Kidney (tissue), 14 donors: ENCODE results near the gene TRIM8. TPM values are rescaled to one million over a fixed set of nuclear protein-coding genes. Genes with fewer than 3 reads are reported as not detected.

Source experiments
- DNase-seq, 5 donors: peaks; one replicate each; pipeline ENCODE4 v3.0.0-alpha.2; 2013 to 2020
- FAIRE-seq: peaks from 2 replicates; lab custom pipeline; 2012; peaks lifted over from hg19 to GRCh38; lab: Jason Lieb, UNC
- H3K27ac ChIP-seq, 2 donors: one replicate each; pipeline ENCODE4 v1.7.0; 2013; ENCODE audit warnings: low read depth in 2 of 2, low read length in 2 of 2, inconsistent platforms in 1 of 2
- H3K27me3 ChIP-seq: one replicate; pipeline ENCODE4 v1.7.1; 2013; ENCODE audit warnings: low read length, inconsistent platforms; ENCODE audit not compliant: control insufficient read depth, insufficient read depth
- H3K36me3 ChIP-seq, 3 donors: one replicate each; pipeline versions ENCODE4 v1.7.0 to v1.7.1; 2013; ENCODE audit warnings: low read length in 3 of 3, control low read depth in 1 of 3, inconsistent platforms in 1 of 3; ENCODE audit not compliant: insufficient read depth in 3 of 3, control insufficient read depth in 2 of 3
- H3K4me1 ChIP-seq, 3 donors: one replicate each; pipeline versions ENCODE4 v1.7.0 to v1.7.1; 2013; ENCODE audit warnings: low read length in 3 of 3, inconsistent platforms in 1 of 3, low read depth in 1 of 3; ENCODE audit not compliant: control insufficient read depth in 2 of 3, insufficient read depth in 2 of 3
- H3K4me3 ChIP-seq, 3 donors: one replicate each; pipeline versions ENCODE4 v1.7.0 to v1.8.1; 2013; ENCODE audit warnings: low read length in 3 of 3, control low read depth in 1 of 3, inconsistent platforms in 1 of 3
- H3K9ac ChIP-seq, 3 donors: one replicate each; pipeline versions ENCODE4 v1.7.0 to v1.7.1; 2013; ENCODE audit warnings: low read length in 3 of 3, control low read depth in 1 of 3, inconsistent platforms in 1 of 3
- H3K9me3 ChIP-seq, 3 donors: one replicate each; pipeline versions ENCODE4 v1.7.0 to v1.7.1; 2013; ENCODE audit warnings: low read length in 3 of 3, control low read depth in 1 of 3, inconsistent platforms in 1 of 3; ENCODE audit not compliant: control insufficient read depth in 2 of 3, insufficient read depth in 1 of 3
- CTCF ChIP-seq: IDR thresholded peaks from 3 replicates; pipeline ENCODE4 v1.5.1; 2012; ENCODE audit warnings: mild to moderate bottlenecking, moderate library complexity, borderline replicate concordance; ENCODE audit not compliant: insufficient read depth; ENCODE audit errors: extremely low read depth
- intact Hi-C: fragments of 100-400 bp; cut with DNase I; formaldehyde crosslinking; loops from one replicate; pipeline ENCODE4 v1.11.1; 2022
- polyA plus RNA-seq: library from polyadenylated mRNA; stranded (reverse); fragments of 350-450 nt; fragmentation: Illumina TruSeq; extraction: RNeasy Lipid Tissue Mini Kit (QIAGEN cat#74804); gene quantifications from one replicate; pipeline ENCODE4 v1.2.3, GENCODE V29; 2014; ENCODE audit warnings: low read depth, low replicate concordance; ENCODE audit not compliant: insufficient read depth
- total RNA-seq: library from RNA; stranded (reverse); fragmentation: NEBNext Ultra II Directional; extraction: Animal tissue kit (Norgen Biotek cat#: 25700); gene quantifications from one replicate; pipeline ENCODE4 v1.2.1, GENCODE V29; 2021
- donor health status: control.
- donor health status: control.
- donor health status: control.
- donor health status: control.
- donor health status: control.
- donor health status: DM: yes; HTN: yes; CAD: no.
- donor health status: Normal renal cell carcinoma (clear cell type).

The TRIM8 gene
- total and polyA plus RNA-seq, 2 donors from 2014 or later: 160 to 198 TPM

- no peaks in the 10 kb centered on the region for H3K27me3 ChIP-seq
- peak overlapping the region; percentile 65 to 99 (median 93) for H3K4me3 ChIP-seq
- FAIRE-seq (no peak), DNase-seq (peak in 3 of 5 donors; percentile 56 to 87 (median 82))
- peaks cover 0 to 1% (median 0%) of the 10 kb centered on the region in 3 donors for H3K36me3 ChIP-seq
- intact Hi-C loops: no loop called here
- no peak for TF ChIP-seq CTCF
- no peaks in the 10 kb centered on the region for H3K9me3 ChIP-seq
- H3K4me1 ChIP-seq: peaks cover 0 to 2% (median 0%) of the 10 kb centered on the region in 3 donors
- H3K9ac ChIP-seq: peak overlapping the region; percentile 43 to 91 (median 83)
- peak overlapping the region; percentile 96 to 97 for H3K27ac ChIP-seq
Measured at GRCh38 chr10:102641402-102641801, 2.9 kb upstream of the TRIM8 start.

- FAIRE-seq (peak; percentile 77), DNase-seq (peak; percentile 99 to 100 (median 99))
- intact Hi-C loops: no loop called here
- Histone ChIP-seq H3K4me1 (peaks cover 0 to 6% (median 5%) of the 10 kb centered on the region in 3 donors), H3K27me3 (no peaks in the 10 kb centered on the region), H3K27ac (peak overlapping the region; percentile 97 to 99), H3K4me3 (peak overlapping the region; percentile 65 to 99 (median 93)), H3K9ac (peak overlapping the region; percentile 44 to 91 (median 83)), H3K9me3 (no peaks in the 10 kb centered on the region), H3K36me3 (peaks cover 0 to 2% (median 0%) of the 10 kb centered on the region in 3 donors)
- no peak for TF ChIP-seq CTCF
Measured at GRCh38 chr10:102641880-102642735, 2.2 kb upstream of the TRIM8 start.

GRCh38 chr10:102642736-102643335, 1.4 kb upstream of the TRIM8 start:
- Histone ChIP-seq H3K36me3 (peaks cover 0 to 6% (median 2%) of the 10 kb centered on the region in 3 donors), H3K27ac (peak overlapping the region; percentile 97 to 99), H3K9ac (peak overlapping the region; percentile 44 to 86 (median 65)), H3K9me3 (no peaks in the 10 kb centered on the region), H3K4me1 (peaks cover 0 to 13% (median 12%) of the 10 kb centered on the region in 3 donors), H3K4me3 (peak overlapping the region; percentile 72 to 99 (median 75)), H3K27me3 (no peaks in the 10 kb centered on the region)
- TF ChIP-seq CTCF: no peak
- intact Hi-C loops: no loop called here
- DNase-seq (peak; percentile 57 to 88 (median 71)), FAIRE-seq (no peak)
